ENCODE data around the gene TRIM25.

Gene TRIM25

GRCh38 chr17:56892333-56892732, 21.5 kb downstream of the TRIM25 start:
- no peak for DNase-seq

- DNase-seq, result no peak
These were observed 22.1 kb downstream of the TRIM25 start for GRCh38 chr17:56891751-56892150.

- no peak for DNase-seq
These were observed 22.8 kb downstream of the TRIM25 start for GRCh38 chr17:56890906-56891674.

GRCh38 chr17:56890390-56890789, 23.5 kb downstream of the TRIM25 start:
- DNase-seq, result no peak

- DNase-seq, result no peak
These were observed 26.0 kb downstream of the TRIM25 start for GRCh38 chr17:56887552-56888467.

- no peak for DNase-seq
These were observed 26.7 kb downstream of the TRIM25 start for GRCh38 chr17:56887105-56887504.

- DNase-seq, result no peak
These were observed 27.5 kb downstream of the TRIM25 start for GRCh38 chr17:56886288-56886731.

GRCh38 chr17:56885312-56885657, 28.6 kb downstream of the TRIM25 start:
- no peak for DNase-seq

- no peak for DNase-seq
These were observed 29.2 kb downstream of the TRIM25 start for GRCh38 chr17:56884483-56885311.

GRCh38 chr17:56883616-56884015, 30.2 kb downstream of the TRIM25 start:
- no peak for DNase-seq

- no peak for DNase-seq
These were observed 32.1 kb downstream of the TRIM25 start for GRCh38 chr17:56881685-56882295.

GRCh38 chr17:56880571-56880970, 33.3 kb downstream of the TRIM25 start:
- DNase-seq, result no peak

- DNase-seq, result no peak
These were observed 33.7 kb downstream of the TRIM25 start for GRCh38 chr17:56880133-56880532.

GRCh38 chr17:56879280-56879679, 34.6 kb downstream of the TRIM25 start:
- DNase-seq, result no peak

GRCh38 chr17:56876766-56877179, 37.1 kb downstream of the TRIM25 start:
- no peak for DNase-seq

GRCh38 chr17:56870081-56870651, 43.7 kb downstream of the TRIM25 start:
- DNase-seq, result no peak

- DNase-seq, result no peak
These were observed 45.1 kb downstream of the TRIM25 start for GRCh38 chr17:56868716-56869115.

GRCh38 chr17:56867948-56868376, 45.9 kb downstream of the TRIM25 start:
- peak; percentile 71 for DNase-seq

- DNase-seq, result no peak
These were observed 47.4 kb downstream of the TRIM25 start for GRCh38 chr17:56866496-56866895.

- no peak for DNase-seq
These were observed 47.8 kb downstream of the TRIM25 start for GRCh38 chr17:56866076-56866475.

- DNase-seq, result no peak
These were observed 49.9 kb downstream of the TRIM25 start for GRCh38 chr17:56863974-56864373.

GRCh38 chr17:56861899-56862298, 52.0 kb downstream of the TRIM25 start:
- no peak for DNase-seq
